Calu3 (cell line): ENCODE data around the gene SHROOM4. TPM values are rescaled to one million over a fixed set of nuclear protein-coding genes. Genes with fewer than 3 reads are reported as not detected.

Experiments
- BruUV-seq: library from RNA; stranded (reverse); fragments of 400-500 nt; replicated peaks from 2 replicates; lab custom pipeline; 2021; lab: Mats Ljungman, UMichigan
- CTCF ChIA-PET: fragments of 300-600 bp; sonication (Branson Sonifier 250); formaldehyde crosslinking; loops from one replicate; lab custom pipeline; 2022; ENCODE audit warnings: antibody characterized with exemption; lab: Charles Lee
- DNase-seq: peaks from one replicate; pipeline ENCODE4 v3.0.0; 2022
- H3K27ac Mint-ChIP-seq: one replicate; pipeline ENCODE4 v1.8.0; 2022; ENCODE audit warnings: mixed read lengths; ENCODE audit not compliant: unreplicated experiment
- H3K27me3 Mint-ChIP-seq: one replicate; pipeline ENCODE4 v1.8.0; 2022; ENCODE audit warnings: mixed read lengths; ENCODE audit not compliant: unreplicated experiment
- H3K36me3 Mint-ChIP-seq: one replicate; pipeline ENCODE4 v1.8.0; 2022; ENCODE audit warnings: mild to moderate bottlenecking, moderate library complexity, mixed read lengths; ENCODE audit not compliant: insufficient read depth, unreplicated experiment
- H3K4me1 Mint-ChIP-seq: one replicate; pipeline ENCODE4 v1.8.0; 2022; ENCODE audit warnings: mild to moderate bottlenecking, low read depth, mixed read lengths; ENCODE audit not compliant: unreplicated experiment
- H3K4me3 Mint-ChIP-seq: one replicate; pipeline ENCODE4 v1.8.0; 2022; ENCODE audit warnings: mild to moderate bottlenecking, low read depth, moderate library complexity, mixed read lengths; ENCODE audit not compliant: unreplicated experiment
- H3K9me3 Mint-ChIP-seq: one replicate; pipeline ENCODE4 v1.8.0; 2022; ENCODE audit warnings: low read depth, mixed read lengths; ENCODE audit not compliant: unreplicated experiment
- CTCF ChIP-seq: fragments of 200-600 bp; IDR thresholded peaks from one replicate; pipeline ENCODE4 v1.8.0; 2022; ENCODE audit warnings: antibody characterized with exemption; ENCODE audit not compliant: unreplicated experiment
- intact Hi-C: fragments of 100-400 bp; cut with micrococcal nuclease; formaldehyde crosslinking; loops from one replicate; pipeline ENCODE4 v1.10.0; 2022; ENCODE audit not compliant: unreplicated experiment
- total RNA-seq: library from RNA; stranded (reverse); gene quantifications from 2 replicates; pipeline ENCODE4 v1.2.3, GENCODE V29; 2022

The SHROOM4 gene
- total RNA-seq, 1 experiment from 2014 or later: 3.2 TPM

- no TSS peak for BruUV-seq
- H3K4me1 Mint-ChIP-seq: no peaks in the 10 kb centered on the region
Measured at GRCh38 chrX:50565718-50566117, 248.3 kb downstream of the SHROOM4 start.

More at GRCh38 chrX:50565718-50566117, 248.3 kb downstream of the SHROOM4 start:
- H3K9me3 Mint-ChIP-seq: no peaks in the 10 kb centered on the region
- DNase-seq: no peak
- H3K27me3 Mint-ChIP-seq: no peaks in the 10 kb centered on the region
- H3K36me3 Mint-ChIP-seq: no peaks in the 10 kb centered on the region
- CTCF ChIA-PET: interaction anchor here (0.7 kb wide), 1 partner anchor 400 kb away, joined by 3 read pairs; no protein-coding TSS in a partner anchor
- TF ChIP-seq CTCF: no peak
- H3K27ac Mint-ChIP-seq: no peak overlapping the region
- intact Hi-C loops: no loop called here
- no peak overlapping the region for H3K4me3 Mint-ChIP-seq

Other genes with a start within 250 kb of the SHROOM4 start
- gene BMP15, start 96.5 kb upstream of the SHROOM4 start, total RNA-seq: not detected in 2 replicates